KMS-11 (cell line): ENCODE data around the gene LARGE1.

ENCODE experiments used
- H2AFZ ChIP-seq: fragments of 200-600 bp; sonication (generic); 2 replicates; pipeline ENCODE4 v1.6.1; 2016; ENCODE audit warnings: antibody characterized with exemption, mixed run types, low read depth
- H3K27ac ChIP-seq: fragments of 200-600 bp; sonication (generic); 2 replicates; pipeline ENCODE4 v1.6.1; 2016; ENCODE audit warnings: mild to moderate bottlenecking, mixed run types
- H3K27me3 ChIP-seq: fragments of 200-600 bp; sonication (generic); 2 replicates; pipeline ENCODE4 v1.6.1; 2017; ENCODE audit warnings: mild to moderate bottlenecking, low read depth, mixed run types, moderate library complexity; ENCODE audit not compliant: insufficient read depth
- H3K36me3 ChIP-seq: fragments of 200-600 bp; sonication (generic); 2 replicates; pipeline ENCODE4 v1.6.1; 2017; ENCODE audit warnings: mild to moderate bottlenecking, mixed run types; ENCODE audit not compliant: insufficient read depth
- H3K4me1 ChIP-seq: fragments of 200-600 bp; sonication (generic); 2 replicates; pipeline ENCODE4 v1.6.1; 2016; ENCODE audit warnings: mild to moderate bottlenecking, low read depth, mixed run types; ENCODE audit not compliant: poor library complexity, severe bottlenecking
- H3K4me2 ChIP-seq: fragments of 200-600 bp; sonication (generic); 2 replicates; pipeline ENCODE4 v1.7.0; 2016; ENCODE audit warnings: mild to moderate bottlenecking, mixed run types
- H3K4me3 ChIP-seq: fragments of 200-600 bp; sonication (generic); IDR thresholded peaks from 2 replicates; pipeline ENCODE4 v1.6.1; 2017; ENCODE audit warnings: low read depth, low read length, mixed read lengths; ENCODE audit not compliant: insufficient read depth
- H3K79me2 ChIP-seq: fragments of 200-600 bp; sonication (generic); 2 replicates; pipeline ENCODE4 v1.6.1; 2016; ENCODE audit warnings: low read depth, mixed run types; ENCODE audit not compliant: insufficient read depth
- H3K9ac ChIP-seq: fragments of 200-600 bp; sonication (generic); 2 replicates; pipeline ENCODE4 v1.6.1; 2016; ENCODE audit warnings: mild to moderate bottlenecking, mixed run types
- H4K20me1 ChIP-seq: fragments of 200-600 bp; sonication (generic); 2 replicates; pipeline ENCODE4 v1.6.1; 2016; ENCODE audit warnings: mild to moderate bottlenecking, mixed run types; ENCODE audit not compliant: insufficient read depth
- CTCF ChIP-seq: fragments of 200-600 bp; sonication (generic); conservative IDR thresholded peaks from 2 replicates; pipeline ENCODE4 v1.6.1; 2017; ENCODE audit warnings: low read depth, mild to moderate bottlenecking, antibody characterized with exemption, low read length, moderate library complexity, mixed read lengths

The LARGE1 gene

DNA sequence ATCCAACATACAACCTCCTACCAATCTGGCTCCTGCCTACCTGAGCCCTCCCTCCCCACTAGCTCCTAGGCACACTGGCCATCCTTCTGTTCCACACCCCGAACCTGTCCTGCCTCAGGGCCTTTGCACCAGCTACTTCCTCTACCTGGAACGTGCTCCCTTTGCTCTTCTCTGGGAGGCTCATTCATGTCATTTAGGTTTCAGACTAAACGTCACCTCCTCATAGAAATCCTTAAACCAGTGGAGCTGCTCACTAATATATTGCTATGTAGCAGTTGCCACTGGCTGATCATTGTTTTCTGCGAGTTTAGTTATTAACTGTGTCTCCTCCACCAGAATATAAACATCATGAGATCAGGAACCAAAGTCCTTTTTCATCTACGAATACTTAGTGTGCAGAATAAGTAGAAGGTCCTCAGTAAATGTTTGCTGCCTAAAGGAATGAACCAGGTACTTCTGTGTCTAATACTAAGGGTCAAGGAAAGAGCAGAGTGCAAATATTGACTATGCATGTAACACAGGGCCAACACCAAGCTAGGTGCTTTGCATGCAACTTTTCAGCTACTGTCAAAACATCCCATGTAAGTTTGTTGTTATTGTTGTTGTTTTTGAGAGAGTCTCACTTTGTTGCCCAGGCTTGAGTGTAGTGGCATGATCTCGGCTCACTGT lies 584.5 kb downstream of the LARGE1 start:
- Histone ChIP-seq H3K9ac (no peak overlapping the region), H3K4me3 (no peak overlapping the region), H4K20me1 (no peaks in the 10 kb centered on the region), H3K27ac (no peak overlapping the region), H3K4me2 (no peak overlapping the region), H3K4me1 (no peaks in the 10 kb centered on the region), H3K79me2 (no peaks in the 10 kb centered on the region), H3K27me3 (no peaks in the 10 kb centered on the region), H2AFZ (no peak overlapping the region), H3K36me3 (no peaks in the 10 kb centered on the region)
- TF ChIP-seq CTCF, result no peak

DNA sequence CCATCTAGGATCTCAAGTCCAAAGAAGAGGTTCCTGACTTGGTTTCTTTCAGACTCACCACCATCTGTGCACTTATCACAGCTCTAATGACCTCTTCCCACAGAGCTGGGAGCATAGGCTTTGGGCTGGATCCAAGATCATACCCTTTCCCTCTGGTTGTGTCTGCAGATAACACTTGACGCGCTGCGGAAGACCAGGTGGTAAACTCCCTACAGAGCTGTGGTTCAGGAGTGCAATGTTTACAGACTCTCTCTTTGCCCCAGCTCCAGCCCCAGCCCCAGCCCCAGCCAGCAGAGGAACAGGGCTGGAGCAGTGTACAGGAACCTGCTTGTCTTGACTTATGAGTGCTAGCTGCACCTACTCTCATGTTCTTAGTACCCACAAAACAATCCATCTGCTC lies 587.7 kb downstream of the LARGE1 start:
- no peak for TF ChIP-seq CTCF

DNA sequence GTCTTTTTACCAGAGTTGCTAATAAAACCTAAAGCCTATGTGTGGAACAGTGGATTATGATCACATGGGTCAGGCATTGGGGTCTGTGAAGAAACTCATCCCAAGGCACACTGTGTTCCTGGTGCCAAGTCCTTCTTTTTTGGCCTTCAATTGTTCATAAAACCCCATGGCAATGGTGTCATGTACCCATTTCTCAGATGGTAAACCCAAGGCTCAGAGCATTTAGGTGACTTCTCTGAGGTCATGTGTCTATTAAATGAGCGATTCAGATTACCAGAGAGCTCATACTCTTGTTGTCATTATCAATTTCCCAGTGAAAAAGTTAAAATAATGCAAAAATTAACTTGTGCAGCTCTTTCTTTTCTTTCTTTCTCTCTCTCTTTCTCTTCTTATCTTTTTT lies 589.3 kb downstream of the LARGE1 start:
- H3K36me3 ChIP-seq, result no peaks in the 10 kb centered on the region
- no peak overlapping the region for H3K9ac ChIP-seq
- H3K79me2 ChIP-seq, result no peaks in the 10 kb centered on the region
- H3K4me2 ChIP-seq, result no peak overlapping the region
- TF ChIP-seq CTCF, result no peak
- no peak overlapping the region for H3K27ac ChIP-seq
- H4K20me1 ChIP-seq, result no peaks in the 10 kb centered on the region
- no peak overlapping the region for H2AFZ ChIP-seq
- H3K27me3 ChIP-seq, result no peaks in the 10 kb centered on the region
- no peak overlapping the region for H3K4me3 ChIP-seq
- no peaks in the 10 kb centered on the region for H3K4me1 ChIP-seq

More for the DNA sequence above, 587.7 kb downstream of the LARGE1 start:
- H3K4me3 ChIP-seq, result no peak overlapping the region
- H4K20me1 ChIP-seq, result no peaks in the 10 kb centered on the region
- no peak overlapping the region for H3K4me2 ChIP-seq
- no peak overlapping the region for H2AFZ ChIP-seq
- no peak overlapping the region for H3K9ac ChIP-seq
- H3K36me3 ChIP-seq, result no peaks in the 10 kb centered on the region
- no peaks in the 10 kb centered on the region for H3K79me2 ChIP-seq
- H3K27ac ChIP-seq, result no peak overlapping the region
- H3K4me1 ChIP-seq, result no peaks in the 10 kb centered on the region
- H3K27me3 ChIP-seq, result no peaks in the 10 kb centered on the region

GRCh38 chr22:33330534-33330933 lies 589.7 kb downstream of the LARGE1 start:
- Histone ChIP-seq H3K4me2 (no peak overlapping the region), H3K4me1 (no peaks in the 10 kb centered on the region), H3K79me2 (no peaks in the 10 kb centered on the region), H4K20me1 (no peaks in the 10 kb centered on the region), H3K36me3 (no peaks in the 10 kb centered on the region), H3K4me3 (no peak overlapping the region), H3K27ac (no peak overlapping the region), H3K9ac (no peak overlapping the region), H3K27me3 (no peaks in the 10 kb centered on the region), H2AFZ (no peak overlapping the region)
- no peak for TF ChIP-seq CTCF
